Ammon's horn (tissue), 1 donor: ENCODE measurements around the gene EVA1B.

Experiments used
- DNase-seq: peaks from one replicate; pipeline ENCODE4 v3.0.0-alpha.2; 2016; ENCODE audit warnings: low spot score

The EVA1B gene

GRCh38 chr1:36279110-36279788 is 44.2 kb downstream of the EVA1B start:
- DNase-seq = no peak

GRCh38 chr1:36276688-36277087 is 46.8 kb downstream of the EVA1B start:
- no peak for DNase-seq

- DNase-seq = no peak
Observed at GRCh38 chr1:36274201-36274600, 49.2 kb downstream of the EVA1B start.

- DNase-seq = no peak
Observed at GRCh38 chr1:36273024-36273423, 50.4 kb downstream of the EVA1B start.
